Keratinocyte (primary cell): Measurements from ENCODE around the gene HOXA11. TPM values are rescaled to one million over a fixed set of nuclear protein-coding genes. Genes with fewer than 3 reads are reported as not detected.

Source experiments
- DNase-seq: peaks from one replicate; pipeline ENCODE4 v3.0.0-alpha.2; 2011; ENCODE audit warnings: low read depth, missing footprints, low spot score
- FAIRE-seq: peaks from 2 replicates; lab custom pipeline; 2011; peaks lifted over from hg19 to GRCh38; lab: Jason Lieb, UNC
- H2AFZ ChIP-seq: 2 replicates; pipeline ENCODE4 v1.6.0; 2012; ENCODE audit warnings: low read length, control low read depth, inconsistent platforms; ENCODE audit not compliant: control insufficient read depth
- H3K27ac ChIP-seq: 2 replicates; pipeline ENCODE4 v1.5.1; 2011; ENCODE audit warnings: low read length; ENCODE audit not compliant: control insufficient read depth, insufficient read depth
- H3K27me3 ChIP-seq: 3 replicates; pipeline ENCODE4 v1.6.0; 2011; ENCODE audit warnings: low read length; ENCODE audit not compliant: control insufficient read depth, insufficient read depth; ENCODE audit errors: extremely low read depth
- H3K36me3 ChIP-seq, 2 experiments: 2 replicates in 1 of 2; 3 replicates in 1 of 2; pipeline ENCODE4 v1.5.1; 2011; ENCODE audit warnings: low read length in 2 of 2, mild to moderate bottlenecking in 1 of 2; ENCODE audit not compliant: control insufficient read depth in 2 of 2, insufficient read depth in 2 of 2; ENCODE audit errors: extremely low read depth in 1 of 2
- H3K4me1 ChIP-seq: 3 replicates; pipeline ENCODE4 v1.5.1; 2011; ENCODE audit warnings: low read length; ENCODE audit not compliant: control insufficient read depth, insufficient read depth; ENCODE audit errors: extremely low read depth
- H3K4me2 ChIP-seq: 3 replicates; pipeline ENCODE4 v1.6.0; 2011; ENCODE audit warnings: low read depth, low read length; ENCODE audit not compliant: control insufficient read depth, insufficient read depth; ENCODE audit errors: extremely low read depth
- H3K4me3 ChIP-seq, 3 experiments: fragments of 200-600 bp in 1 of 3; sonication (generic) in 1 of 3; 2 replicates in 2 of 3; 3 replicates in 1 of 3; pipeline ENCODE4 v1.5.1; 2011 to 2016; ENCODE audit warnings: low read length in 3 of 3, mild to moderate bottlenecking in 3 of 3, control low read depth in 2 of 3, inconsistent platforms in 1 of 3, low read depth in 1 of 3, mixed read lengths in 1 of 3, mixed run types in 1 of 3, moderate library complexity in 1 of 3; ENCODE audit not compliant: control insufficient read depth in 2 of 3, insufficient read depth in 2 of 3; ENCODE audit errors: extremely low read depth in 1 of 3
- H3K79me2 ChIP-seq: 2 replicates; pipeline ENCODE4 v1.6.0; 2012; ENCODE audit warnings: low read length; ENCODE audit not compliant: control insufficient read depth, insufficient read depth
- H3K9ac ChIP-seq: 3 replicates; pipeline ENCODE4 v1.6.0; 2011; ENCODE audit warnings: low read length; ENCODE audit not compliant: control insufficient read depth, insufficient read depth; ENCODE audit errors: extremely low read depth
- H3K9me1 ChIP-seq: 3 replicates; pipeline ENCODE4 v1.6.0; 2011; ENCODE audit warnings: low read length; ENCODE audit not compliant: control insufficient read depth, insufficient read depth; ENCODE audit errors: extremely low read depth
- H3K9me3 ChIP-seq: 2 replicates; pipeline ENCODE4 v1.5.1; 2012; ENCODE audit warnings: low read depth, low read length; ENCODE audit not compliant: control insufficient read depth
- H4K20me1 ChIP-seq: 3 replicates; pipeline ENCODE4 v1.6.0; 2011; ENCODE audit warnings: low read length; ENCODE audit not compliant: control insufficient read depth, insufficient read depth; ENCODE audit errors: extremely low read depth
- EZH2 ChIP-seq: IDR thresholded peaks from one replicate; pipeline ENCODE4 v1.6.1; 2012; ENCODE audit warnings: inconsistent platforms, mild to moderate bottlenecking, low read length, moderate library complexity
- dilution Hi-C: fragments of 300-500 bp; cut with MboI; formaldehyde crosslinking; loops from one replicate; pipeline ENCODE4 v1.7.0; 2020; ENCODE audit warnings: low sequenced_read_pairs; ENCODE audit not compliant: extremely low pct_ligation_motif_present
- polyA plus RNA-seq, 5 experiments: library from polyadenylated mRNA; depleted of rRNA in 3 of 5; stranded (reverse) in 3 of 5; stranded (forward) in 1 of 5; unstranded in 1 of 5; fragments of >200 nt; gene quantifications; 1 replicate in 1 of 5; 2 replicates in 3 of 5; 3 replicates in 1 of 5; pipeline versions ENCODE4 v1.2.1 to v1.2.3, GENCODE V29; 2011 to 2012; ENCODE audit warnings: missing spikeins in 2 of 5, low read depth in 1 of 5, low replicate concordance in 1 of 5
- TF ChIP-seq, protein P1 (sequence below), 3 experiments: IDR thresholded peaks in 1 of 3; conservative IDR thresholded peaks in 1 of 3; optimal IDR thresholded peaks in 1 of 3; 2 replicates in 2 of 3; 3 replicates in 1 of 3; pipeline versions ENCODE3 to v1.5.1; 2011; ENCODE audit warnings: low read length in 3 of 3, mild to moderate bottlenecking in 3 of 3, moderate library complexity in 2 of 3, control low read depth in 1 of 3, inconsistent platforms in 1 of 3; ENCODE audit not compliant: insufficient read depth in 2 of 3; ENCODE audit errors: extremely low read depth in 1 of 3

The HOXA11 gene
- polyA plus RNA-seq, 1 donor (not counting 4 experiments of a cell fraction or from before 2014, with no cell fraction given), result 0.07 TPM

- DNase-seq, result no peak
- Histone ChIP-seq H3K79me2 (peaks cover 77% of the 10 kb centered on the region), H3K9me3 (no peaks in the 10 kb centered on the region), H3K9ac (peak overlapping the region; percentile 83), H3K4me2 (peak overlapping the region; percentile 98), H3K4me3 (peak overlapping the region; percentile 78 to 94 (median 84)), H4K20me1 (no peaks in the 10 kb centered on the region), H3K4me1 (peaks cover 32% of the 10 kb centered on the region), H3K27ac (peak overlapping the region; percentile 87), H3K36me3 (peaks cover 0 to 4% of the 10 kb centered on the region in 2 experiments), H2AFZ (peak overlapping the region; percentile 53), H3K9me1 (no peaks in the 10 kb centered on the region), H3K27me3 (peaks cover 2% of the 10 kb centered on the region)
- dilution Hi-C loops, result no loop called here
- no peak for FAIRE-seq
- TF ChIP-seq, protein P1, sequence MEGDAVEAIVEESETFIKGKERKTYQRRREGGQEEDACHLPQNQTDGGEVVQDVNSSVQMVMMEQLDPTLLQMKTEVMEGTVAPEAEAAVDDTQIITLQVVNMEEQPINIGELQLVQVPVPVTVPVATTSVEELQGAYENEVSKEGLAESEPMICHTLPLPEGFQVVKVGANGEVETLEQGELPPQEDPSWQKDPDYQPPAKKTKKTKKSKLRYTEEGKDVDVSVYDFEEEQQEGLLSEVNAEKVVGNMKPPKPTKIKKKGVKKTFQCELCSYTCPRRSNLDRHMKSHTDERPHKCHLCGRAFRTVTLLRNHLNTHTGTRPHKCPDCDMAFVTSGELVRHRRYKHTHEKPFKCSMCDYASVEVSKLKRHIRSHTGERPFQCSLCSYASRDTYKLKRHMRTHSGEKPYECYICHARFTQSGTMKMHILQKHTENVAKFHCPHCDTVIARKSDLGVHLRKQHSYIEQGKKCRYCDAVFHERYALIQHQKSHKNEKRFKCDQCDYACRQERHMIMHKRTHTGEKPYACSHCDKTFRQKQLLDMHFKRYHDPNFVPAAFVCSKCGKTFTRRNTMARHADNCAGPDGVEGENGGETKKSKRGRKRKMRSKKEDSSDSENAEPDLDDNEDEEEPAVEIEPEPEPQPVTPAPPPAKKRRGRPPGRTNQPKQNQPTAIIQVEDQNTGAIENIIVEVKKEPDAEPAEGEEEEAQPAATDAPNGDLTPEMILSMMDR (optimal IDR thresholded peaks at IDR 0.05 in 1 of 3, IDR thresholded peaks at IDR 0.05 in 1 of 3, conservative IDR thresholded peaks at IDR 0.05 in 1 of 3; ENCODE audit: extremely low read depth in 1 of 3, insufficient read depth in 2 of 3, low read length in 3 of 3), result no peak
- no peak for TF ChIP-seq EZH2
These were observed 15.2 kb downstream of the HOXA11 start for GRCh38 chr7:27169658-27170425.

DNA sequence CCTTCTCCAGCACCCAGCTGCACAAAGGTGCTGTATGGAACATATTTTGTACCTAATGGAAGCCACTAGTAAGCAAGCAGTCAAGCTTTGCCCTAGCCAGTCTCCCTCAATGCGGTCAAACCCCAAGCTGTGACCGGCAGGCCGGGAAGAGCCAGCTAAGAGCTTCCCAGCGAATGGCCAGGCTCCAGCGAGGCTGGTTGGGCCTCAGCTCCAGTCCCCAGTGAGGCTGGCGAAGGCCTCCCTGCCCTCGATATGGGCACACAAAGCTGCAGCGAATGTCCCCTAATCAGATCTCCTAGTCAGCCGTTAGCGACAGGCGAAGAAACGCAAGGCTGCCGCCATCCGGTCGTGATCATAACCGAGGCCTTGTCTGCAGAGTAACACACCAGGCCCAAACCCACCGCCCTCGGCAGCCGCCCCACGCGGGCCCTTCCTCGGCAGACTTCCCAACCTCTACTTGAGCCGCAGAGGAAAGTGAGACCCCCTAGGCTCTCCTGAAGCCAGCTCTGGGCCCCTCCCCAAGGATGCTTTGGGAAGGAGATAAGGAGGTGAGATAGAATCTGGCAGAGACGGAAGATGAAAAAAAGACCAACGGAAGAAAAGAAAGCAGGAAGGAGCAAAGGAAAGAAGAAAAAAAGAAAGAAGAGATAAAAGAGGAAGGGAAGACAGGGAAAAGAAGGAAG is 16.6 kb downstream of the HOXA11 start:
- FAIRE-seq (no peak), DNase-seq (no peak)
- peak overlapping the region; percentile 83 for H3K9ac ChIP-seq
- H3K9me3 ChIP-seq, result no peaks in the 10 kb centered on the region
- peaks cover 90% of the 10 kb centered on the region for H3K79me2 ChIP-seq
- peaks cover 32% of the 10 kb centered on the region for H3K4me1 ChIP-seq
- H2AFZ ChIP-seq, result peak overlapping the region; percentile 6
- no peaks in the 10 kb centered on the region for H3K27me3 ChIP-seq
- peaks cover 7 to 8% of the 10 kb centered on the region in 2 experiments for H3K36me3 ChIP-seq
- H3K4me3 ChIP-seq, result peak overlapping the region; percentile 78 to 94 (median 84)
- dilution Hi-C loops, result no loop called here
- peak overlapping the region; percentile 87 for H3K27ac ChIP-seq
- H3K4me2 ChIP-seq, result peak overlapping the region; percentile 98
- no peaks in the 10 kb centered on the region for H3K9me1 ChIP-seq
- no peaks in the 10 kb centered on the region for H4K20me1 ChIP-seq
- no peak for TF ChIP-seq EZH2
- TF ChIP-seq, protein P1 (optimal IDR thresholded peaks at IDR 0.05 in 1 of 3, IDR thresholded peaks at IDR 0.05 in 1 of 3, conservative IDR thresholded peaks at IDR 0.05 in 1 of 3; ENCODE audit: extremely low read depth in 1 of 3, insufficient read depth in 2 of 3, low read length in 3 of 3), result no peak
